A549 (cell line): Measurements from ENCODE around the gene DPYSL3.

Experiments
- CHD2 ChIP-seq: fragments of 150-350 bp; IDR thresholded peaks from 2 replicates; pipeline ENCODE4 v1.6.1; 2014; ENCODE audit warnings: low read length; ENCODE audit not compliant: partially characterized antibody
- CTCF ChIP-seq: fragments of >200 bp; sonication (Bioruptor Twin); formaldehyde crosslinking; IDR thresholded peaks from 3 replicates; pipeline ENCODE4 v1.5.1; 2016
- POLR2A ChIP-seq: IDR thresholded peaks from 2 replicates; pipeline ENCODE4 v1.6.1; 2012; ENCODE audit warnings: mild to moderate bottlenecking, low read length
- SMC3 ChIP-seq: fragments of >200 bp; sonication (Bioruptor Twin); formaldehyde crosslinking; IDR thresholded peaks from 3 replicates; pipeline ENCODE4 v1.6.1; 2018; ENCODE audit warnings: inconsistent platforms

- TF ChIP-seq CTCF (no peak), SMC3 (no peak), POLR2A (no peak), CHD2 (no peak)
These were observed 27.1 kb downstream of the DPYSL3 start for GRCh38 chr5:147482706-147483180.
